HepG2 (cell line): ENCODE data around the gene FANCE.

Experiments
- PHF8 ChIP-seq: sonication (generic); formaldehyde crosslinking; IDR thresholded peaks from 2 replicates; pipeline ENCODE4 v1.5.0; 2020; ENCODE audit warnings: missing genetic modification reagents
- POLR2A ChIP-seq, 2 experiments: IDR thresholded peaks; 2 replicates each; pipeline ENCODE4 v1.6.1; 2011; ENCODE audit warnings: low read depth in 2 of 2, low read length in 2 of 2, mild to moderate bottlenecking in 1 of 2, moderate library complexity in 1 of 2; ENCODE audit not compliant: insufficient read depth in 1 of 2
- ZFP41 ChIP-seq: sonication (generic); formaldehyde crosslinking; IDR thresholded peaks from 2 replicates; pipeline ENCODE4 v1.4.0; 2020; ENCODE audit warnings: mild to moderate bottlenecking, missing genetic modification reagents, borderline replicate concordance

- TF ChIP-seq PHF8 (no peak), ZFP41 (CRISPR knock-in tag) (no peak), POLR2A (IDR thresholded peaks at IDR 0.05; ENCODE audit: insufficient read depth in 1 of 2, low read depth in 2 of 2, low read length in 2 of 2) (no peak)
Observed at GRCh38 chr6:35500782-35501181, 48.6 kb downstream of the FANCE start.
